Pancreas (tissue), 10 donors: Measurements from ENCODE around the gene PAK1IP1. TPM values are rescaled to one million over a fixed set of nuclear protein-coding genes. Genes with fewer than 3 reads are reported as not detected.
"Not testable (repeated sequence)": the region's sequence is repeated elsewhere in the genome, so short reads cannot be mapped to it uniquely, and the experiment has no call there.

Source experiments
- ATAC-seq, 4 donors: fragments of 200-7000 bp; cut with Tn5 transposase; one replicate each; pipeline versions ENCODE4 v1.8.0 to v1.9.1; 2020; ENCODE audit warnings: mild to moderate bottlenecking in 4 of 4, moderate library complexity in 4 of 4
- DNase-seq, 6 donors: peaks; one replicate each; pipeline ENCODE4 v3.0.0-alpha.2; 2020
- FAIRE-seq: peaks from 2 replicates; lab custom pipeline; 2012; peaks lifted over from hg19 to GRCh38; lab: Jason Lieb, UNC
- H3K27ac ChIP-seq, 4 donors: fragments of 200-600 bp; sonication (generic); 1 replicate in 3 of 4; 2 replicates in 1 of 4; pipeline versions ENCODE4 v1.5.0 to v1.8.0; 2020
- H3K27me3 ChIP-seq, 4 donors: fragments of 200-600 bp; one replicate each; pipeline ENCODE4 v1.8.0; 2021
- H3K36me3 ChIP-seq, 3 donors: fragments of 200-600 bp; sonication (generic) in 1 of 3; one replicate each; pipeline versions ENCODE4 v1.5.0 to v1.8.0; 2020 to 2021
- H3K4me1 ChIP-seq, 3 donors: fragments of 200-600 bp; one replicate each; pipeline ENCODE4 v1.8.0; 2021
- H3K4me3 ChIP-seq, 4 donors: fragments of 200-600 bp; sonication (generic) in 2 of 4; one replicate each; pipeline versions ENCODE4 v1.5.0 to v1.8.0; 2020 to 2021
- H3K9me3 ChIP-seq, 4 donors: fragments of 200-600 bp; one replicate each; pipeline ENCODE4 v1.8.0; 2021
- CTCF ChIP-seq, 4 donors: fragments of 200-600 bp; sonication (generic) in 3 of 4; IDR thresholded peaks; one replicate each; pipeline versions ENCODE4 v1.5.0 to v1.8.0; 2021; ENCODE audit warnings: antibody characterized with exemption in 4 of 4
- WGBS, 2 donors: extraction: QIAGEN DNeasy Blood & Tissue Kit; methylation state at CpG; one replicate each; pipeline ENCODE4 v1.1.7; 2013; 5-methylcytosine and 5-hydroxymethylcytosine counted together
- intact Hi-C, 3 donors: fragments of 100-400 bp; cut with DNase I; formaldehyde crosslinking; loops; one replicate each; pipeline versions ENCODE4 v1.11.1 to v1.14.2; 2022
- polyA plus RNA-seq, 2 donors: library from polyadenylated mRNA; stranded (reverse); fragments of 200-250 nt; gene quantifications; one replicate each; pipeline ENCODE4 v1.2.3, GENCODE V29; 2013
- total RNA-seq, 6 donors: library from RNA; stranded (reverse); fragmentation: NEBNext Ultra II Directional in 4 of 6; extraction: Animal tissue kit (Norgen Biotek cat#: 25700) in 4 of 6; gene quantifications; one replicate each; pipeline versions ENCODE4 v1.2.1 to v1.2.4, GENCODE V29; 2021 to 2023
- donor health status: healthy with polysubstance abuse.
- donor health status: DM: no; HTN: no; CAD: no; lungs with moderate emphysema.
- donor health status: DM: no; HTN: no; CAD: no.
- donor health status: control.
- donor health status: control.
- donor health status: Bipolar disorder and iron deficiency.
- donor health status: DM: yes; HTN: yes; CAD: no.
- donor health status: DM: no; HTN: no; CAD: no.
- donor health status: DM: no; HTN: no; CAD: no.
- donor health status: DM: yes; HTN: yes; CAD: no.

PAK1IP1 gene
- total and polyA plus RNA-seq, 8 donors, result 2.4 to 7.3 (median 5.2) TPM

- Histone ChIP-seq H3K4me1 (no peaks in the 10 kb centered on the region), H3K27ac (no peak overlapping the region), H3K36me3 (peaks cover 0 to 27% (median 9%) of the 10 kb centered on the region in 3 donors), H3K4me3 (no peak overlapping the region), H3K9me3 (no peaks in the 10 kb centered on the region), H3K27me3 (no peaks in the 10 kb centered on the region)
- FAIRE-seq (no peak), DNase-seq (no peak), ATAC-seq (no peak)
- TF ChIP-seq CTCF (IDR thresholded peaks at IDR 0.05), result no peak
- intact Hi-C loops, result no loop called here
- 93 to 94% methylated on average over 17 of the region's 17 CpGs for WGBS, 2 donors
Observed at GRCh38 chr6:10733151-10733715, 38.5 kb downstream of the PAK1IP1 start.

- Histone ChIP-seq H3K27me3 (no peaks in the 10 kb centered on the region), H3K4me1 (no peaks in the 10 kb centered on the region), H3K4me3 (no peak overlapping the region), H3K27ac (no peak overlapping the region), H3K9me3 (no peaks in the 10 kb centered on the region), H3K36me3 (peaks cover 0 to 26% (median 9%) of the 10 kb centered on the region in 3 donors)
- DNase-seq, result no peak
- WGBS, 2 donors, result 94 to 96% methylated on average over 3 of the region's 3 CpGs
- intact Hi-C loops, result no loop called here
- TF ChIP-seq CTCF (IDR thresholded peaks at IDR 0.05), result no peak
- FAIRE-seq, result no peak
- ATAC-seq, result no peak
Observed at GRCh38 chr6:10733863-10734262, 39.1 kb downstream of the PAK1IP1 start.

- no peak overlapping the region for H3K27ac ChIP-seq
- FAIRE-seq (no peak), DNase-seq (no peak), ATAC-seq (no peak)
- no peaks in the 10 kb centered on the region for H3K4me1 ChIP-seq
- H3K36me3 ChIP-seq, result peaks cover 0 to 8% (median 3%) of the 10 kb centered on the region in 3 donors
- no peaks in the 10 kb centered on the region for H3K27me3 ChIP-seq
- no peak for TF ChIP-seq CTCF (IDR thresholded peaks at IDR 0.05)
- WGBS, 2 donors, result 84 to 91% methylated on average over 2 of the region's 2 CpGs
- no peaks in the 10 kb centered on the region for H3K9me3 ChIP-seq
- no peak overlapping the region for H3K4me3 ChIP-seq
- intact Hi-C loops, result no loop called here
Observed at GRCh38 chr6:10736731-10737130, 42.0 kb downstream of the PAK1IP1 start.

GRCh38 chr6:10740061-10740460, 45.3 kb downstream of the PAK1IP1 start:
- Histone ChIP-seq H3K36me3 (no peaks in the 10 kb centered on the region), H3K9me3 (no peaks in the 10 kb centered on the region), H3K27ac (no peak overlapping the region), H3K27me3 (no peaks in the 10 kb centered on the region), H3K4me1 (no peaks in the 10 kb centered on the region), H3K4me3 (no peak overlapping the region)
- no peak for ATAC-seq
- TF ChIP-seq CTCF (IDR thresholded peaks at IDR 0.05), result no peak
- intact Hi-C loops, result no loop called here
- no peak for DNase-seq
- no peak for FAIRE-seq

GRCh38 chr6:10741643-10742042, 46.9 kb downstream of the PAK1IP1 start:
- FAIRE-seq, result not testable (repeated sequence)

More at GRCh38 chr6:10741643-10742042, 46.9 kb downstream of the PAK1IP1 start:
- WGBS, 2 donors, result 78 to 87% methylated on average over 4 of the region's 4 CpGs
- H3K4me1 ChIP-seq, H3K36me3 ChIP-seq, H3K27ac ChIP-seq, H3K9me3 ChIP-seq, DNase-seq, intact Hi-C loops, H3K27me3 ChIP-seq, H3K4me3 ChIP-seq, ATAC-seq: not testable (repeated sequence)
